Activated naive CD8-positive, alpha-beta T cell treated with anti-CD3 and anti-CD28 coated beads, Interleukin-2, amount 10 ng/mL, durations not matched to agents 7 days and 5 days (primary cell): ENCODE data around the gene PLCH2. TPM values are rescaled to one million over a fixed set of nuclear protein-coding genes. Genes with fewer than 3 reads are reported as not detected.
"Not testable (repeated sequence)": the region's sequence is repeated elsewhere in the genome, so short reads cannot be mapped to it uniquely, and the experiment has no call there.

Experiments
- ATAC-seq: fragments of 150-1000 bp; cut with Tn5 transposase; one replicate; pipeline ENCODE4 v1.10.0; 2021; ENCODE audit warnings: low read depth, moderate library complexity
- POLR2A ChIA-PET: fragments of 350-600 bp; sonication (Branson Sonifier 250); formaldehyde crosslinking; loops from one replicate; lab custom pipeline; 2021; ENCODE audit warnings: antibody characterized with exemption; lab: Charles Lee
- DNase-seq: peaks from one replicate; pipeline ENCODE4 v3.0.0; 2021
- H3K27ac Mint-ChIP-seq: one replicate; pipeline ENCODE4 v1.8.0; 2022; ENCODE audit warnings: mild to moderate bottlenecking, mixed read lengths
- H3K27me3 Mint-ChIP-seq: one replicate; pipeline ENCODE4 v1.8.0; 2022; ENCODE audit warnings: mild to moderate bottlenecking, moderate library complexity, mixed read lengths
- H3K36me3 Mint-ChIP-seq: one replicate; pipeline ENCODE4 v1.8.0; 2021; ENCODE audit warnings: mild to moderate bottlenecking, mixed read lengths
- H3K4me1 Mint-ChIP-seq: one replicate; pipeline ENCODE4 v1.8.0; 2021; ENCODE audit warnings: mixed read lengths
- H3K4me3 Mint-ChIP-seq: one replicate; pipeline ENCODE4 v1.8.0; 2022; ENCODE audit warnings: mild to moderate bottlenecking, moderate library complexity, mixed read lengths
- H3K9me3 Mint-ChIP-seq: one replicate; pipeline ENCODE4 v1.8.0; 2021; ENCODE audit warnings: mixed read lengths
- total RNA-seq, 2 experiments: library from RNA; stranded (reverse); gene quantifications; one replicate each; pipeline ENCODE4 v1.2.3, GENCODE V29; 2021

PLCH2 gene
- total RNA-seq, 2 experiments from 2014 or later = 28.2 to 30.3 TPM

GRCh38 chr1:2549367-2550029 is 73.4 kb downstream of the PLCH2 start:
- not testable (repeated sequence) for H3K9me3 Mint-ChIP-seq, H3K27me3 Mint-ChIP-seq, H3K36me3 Mint-ChIP-seq, DNase-seq, ATAC-seq
- peak overlapping the region; percentile 91 for H3K4me3 Mint-ChIP-seq
- H3K4me1 Mint-ChIP-seq = peaks cover 16% of the 10 kb centered on the region
- H3K27ac Mint-ChIP-seq = peak overlapping the region; percentile 96
- POLR2A ChIA-PET = interaction anchor here (1.0 to 6.9 kb wide), 7 partner anchors 7 to 136 kb away, joined by 4 to 128 read pairs (median 71); partner anchors contain the start of genes PANK4, PEX10, PRXL2B and TNFRSF14

- Mint-ChIP-seq H3K27ac (peak overlapping the region; percentile 84), H3K4me1 (peaks cover 20% of the 10 kb centered on the region)
- H3K27me3 Mint-ChIP-seq, ATAC-seq, H3K9me3 Mint-ChIP-seq, DNase-seq, H3K4me3 Mint-ChIP-seq, H3K36me3 Mint-ChIP-seq: not testable (repeated sequence)
- POLR2A ChIA-PET = interaction anchor here (5.1 to 5.2 kb wide), 2 partner anchors 35 to 134 kb away, joined by 97 to 98 read pairs; partner anchors contain the start of gene PRXL2B
Measured at GRCh38 chr1:2550309-2550861, 74.3 kb downstream of the PLCH2 start.

DNA sequence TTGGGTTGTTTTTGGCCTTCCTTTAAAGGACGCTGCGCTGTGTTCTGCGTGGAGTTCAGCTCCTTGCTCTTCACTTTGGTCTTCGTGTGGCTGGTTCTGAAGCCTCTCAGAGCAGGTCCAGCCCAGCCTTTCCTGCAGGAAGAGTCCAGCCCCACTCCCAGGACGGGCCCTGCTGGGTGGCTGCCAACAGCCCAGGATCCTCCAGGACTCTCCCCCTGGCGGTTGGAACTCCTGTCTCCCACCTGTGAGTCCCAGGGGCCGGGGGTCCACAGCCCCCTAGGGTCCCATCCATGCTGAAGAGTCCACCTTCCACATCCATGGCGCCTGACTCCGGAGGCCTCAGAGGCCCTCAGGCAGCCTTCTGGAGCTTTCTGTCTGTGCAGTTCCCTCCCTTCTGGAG is 75.5 kb downstream of the PLCH2 start:
- not testable (repeated sequence) for H3K27me3 Mint-ChIP-seq, H3K27ac Mint-ChIP-seq, H3K36me3 Mint-ChIP-seq, H3K9me3 Mint-ChIP-seq, DNase-seq, H3K4me3 Mint-ChIP-seq, ATAC-seq
- POLR2A ChIA-PET = interaction anchor here (0.8 kb wide), 1 partner anchor 34 kb away, joined by 3 read pairs; no protein-coding TSS in a partner anchor
- peaks cover 23% of the 10 kb centered on the region for H3K4me1 Mint-ChIP-seq

DNA sequence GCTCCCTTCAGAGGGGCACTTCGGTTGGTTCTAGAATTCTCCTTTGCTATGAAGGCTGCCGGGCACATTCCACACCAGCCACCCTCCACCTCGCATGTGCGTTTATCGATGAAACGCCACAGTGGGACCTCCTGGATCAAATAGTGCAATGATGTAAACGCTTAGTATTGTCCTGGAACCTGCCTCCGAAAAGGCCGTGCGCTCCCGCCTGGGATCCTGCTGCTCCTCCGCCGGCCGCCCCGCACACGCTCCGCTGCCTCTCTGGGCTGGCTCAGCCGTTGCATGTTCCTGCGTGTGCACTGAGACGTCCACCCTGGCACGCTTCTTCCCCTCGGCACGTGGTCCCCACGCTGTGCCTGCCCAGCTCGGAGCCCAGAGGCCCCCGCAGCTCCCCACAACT is 76.1 kb downstream of the PLCH2 start:
- no peak for DNase-seq
- no peaks in the 10 kb centered on the region for H3K27me3 Mint-ChIP-seq
- H3K4me1 Mint-ChIP-seq = peaks cover 23% of the 10 kb centered on the region
- H3K36me3 Mint-ChIP-seq = peaks cover 7% of the 10 kb centered on the region
- no peaks in the 10 kb centered on the region for H3K9me3 Mint-ChIP-seq
- H3K27ac Mint-ChIP-seq = no peak overlapping the region
- POLR2A ChIA-PET = interaction anchor here (0.8 kb wide), 1 partner anchor 33 kb away, joined by 3 read pairs; no protein-coding TSS in a partner anchor
- no peak overlapping the region for H3K4me3 Mint-ChIP-seq
- ATAC-seq = no peak

- peaks cover 24% of the 10 kb centered on the region for H3K4me1 Mint-ChIP-seq
- ATAC-seq, POLR2A ChIA-PET, DNase-seq, H3K27me3 Mint-ChIP-seq, H3K36me3 Mint-ChIP-seq, H3K4me3 Mint-ChIP-seq, H3K27ac Mint-ChIP-seq, H3K9me3 Mint-ChIP-seq: not testable (repeated sequence)
Measured at GRCh38 chr1:2553076-2553475, 77.0 kb downstream of the PLCH2 start.

- H3K4me1 Mint-ChIP-seq = peaks cover 23% of the 10 kb centered on the region
- peak overlapping the region; percentile 98 for H3K4me3 Mint-ChIP-seq
- no peaks in the 10 kb centered on the region for H3K9me3 Mint-ChIP-seq
- POLR2A ChIA-PET = interaction anchor here (2.4 to 11.0 kb wide), 5 partner anchors 7 to 138 kb away, joined by 10 to 231 read pairs (median 25); partner anchors contain the start of gene PRXL2B
- no peaks in the 10 kb centered on the region for H3K27me3 Mint-ChIP-seq
- ATAC-seq = no peak
- DNase-seq = no peak
- peak overlapping the region; percentile 99 for H3K27ac Mint-ChIP-seq
- peaks cover 9% of the 10 kb centered on the region for H3K36me3 Mint-ChIP-seq
Measured at GRCh38 chr1:2553871-2554620, 78.0 kb downstream of the PLCH2 start.

DNA sequence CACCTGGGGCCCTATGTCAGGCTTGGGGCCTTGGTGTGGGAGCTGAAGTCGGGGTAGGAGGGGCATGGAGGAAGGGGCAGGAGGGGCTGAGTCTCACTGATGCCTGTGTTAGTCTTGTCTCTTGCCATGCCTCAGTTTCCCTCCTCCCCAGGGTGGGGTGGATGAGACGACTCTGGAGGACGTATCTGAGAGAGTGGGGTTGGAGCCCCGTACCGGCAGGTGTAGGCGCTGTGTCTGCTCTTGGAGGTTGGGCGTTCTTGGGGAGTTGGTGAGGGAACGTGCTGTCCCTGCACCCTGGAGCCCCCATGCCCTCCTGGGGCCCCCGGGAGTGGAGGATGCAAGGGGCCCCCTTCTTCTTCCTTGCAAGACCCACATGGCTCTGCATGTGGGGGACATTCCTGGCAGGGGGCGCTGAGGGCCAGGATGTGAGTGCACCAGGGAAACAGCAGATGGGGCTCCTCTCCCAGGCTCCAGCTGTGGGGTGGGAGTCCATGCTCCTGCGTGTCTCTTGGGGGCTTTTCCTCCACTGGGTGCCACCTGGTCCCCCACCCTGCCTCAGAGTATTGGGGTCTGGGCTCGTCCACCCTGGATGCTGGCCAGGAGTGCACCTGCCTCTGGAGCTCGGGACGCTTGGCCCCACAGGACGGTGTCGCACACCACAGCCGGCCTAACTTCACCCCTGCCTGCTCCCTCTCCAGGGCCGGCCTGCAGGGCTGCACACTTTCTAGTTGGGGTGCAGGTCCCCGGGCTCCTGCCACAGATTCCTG is 78.7 kb downstream of the PLCH2 start:
- POLR2A ChIA-PET = interaction anchor here (2.4 to 11.0 kb wide), 7 partner anchors 8 to 139 kb away, joined by 10 to 231 read pairs (median 32); partner anchors contain the start of genes PANK4 and PRXL2B
- DNase-seq (peak; percentile 74), ATAC-seq (peak; percentile 19)
- Mint-ChIP-seq H3K9me3 (no peaks in the 10 kb centered on the region), H3K36me3 (peaks cover 9% of the 10 kb centered on the region), H3K4me3 (peak overlapping the region; percentile 98), H3K27me3 (no peaks in the 10 kb centered on the region), H3K27ac (peak overlapping the region; percentile 99), H3K4me1 (peaks cover 22% of the 10 kb centered on the region)

Other genes with a start within 250 kb of the PLCH2 start
- 10 to 100 TPM; 59.3 to 71.6 TPM for gene SKI, start 248.0 kb upstream of the PLCH2 start, total RNA-seq
- 10 to 100 TPM; 10.5 to 11.6 TPM for gene MORN1, start 84.7 kb upstream of the PLCH2 start, total RNA-seq
- 100 to 1,000 TPM; 140 to 147 TPM for gene RER1, start 84.4 kb upstream of the PLCH2 start, total RNA-seq
- gene PEX10, start 63.7 kb upstream of the PLCH2 start, total RNA-seq = 1 to 10 TPM; 9.6 to 9.9 TPM
- gene PANK4, start 50.3 kb downstream of the PLCH2 start, total RNA-seq = 10 to 100 TPM; 86.5 to 88.9 TPM
- not detected for gene HES5, start 54.0 kb downstream of the PLCH2 start, total RNA-seq
- 100 to 1,000 TPM; 131 to 134 TPM for gene TNFRSF14, start 80.1 kb downstream of the PLCH2 start, total RNA-seq
- 10 to 100 TPM; 37.3 to 37.6 TPM for gene PRXL2B, start 110.5 kb downstream of the PLCH2 start, total RNA-seq
- 1 to 10 TPM; 3.0 to 4.1 TPM for gene MMEL1, start 156.7 kb downstream of the PLCH2 start, total RNA-seq